Measurements from ENCODE around the gene CACNG8.

CACNG8 gene

GRCh38 chr19:54013866-54014265 is 51.1 kb downstream of the CACNG8 start:
- H3K4me3 ChIP-seq (ENCODE audit: control insufficient read depth, low read depth, low read length): no peak overlapping the region
- no peak for TF ChIP-seq CTCF (conservative IDR thresholded peaks at IDR 0.05; ENCODE audit: control insufficient read depth, insufficient read depth, low read depth, low read length)
- DNase-seq (ENCODE audit: low read depth): no peak

- DNase-seq (ENCODE audit: low read depth): no peak
- no peak overlapping the region for H3K4me3 ChIP-seq (ENCODE audit: control insufficient read depth, low read depth, low read length)
- no peak for TF ChIP-seq CTCF (conservative IDR thresholded peaks at IDR 0.05; ENCODE audit: control insufficient read depth, insufficient read depth, low read depth, low read length)
Measured at GRCh38 chr19:54014920-54015560, 52.3 kb downstream of the CACNG8 start.

- no peak overlapping the region for H3K4me3 ChIP-seq (ENCODE audit: control insufficient read depth, low read depth, low read length)
- peak; percentile 31 for DNase-seq (ENCODE audit: low read depth)
- no peak for TF ChIP-seq CTCF (conservative IDR thresholded peaks at IDR 0.05; ENCODE audit: control insufficient read depth, insufficient read depth, low read depth, low read length)
Measured at GRCh38 chr19:54017261-54017660, 54.5 kb downstream of the CACNG8 start.

- no peak for DNase-seq (ENCODE audit: low read depth)
- TF ChIP-seq CTCF (conservative IDR thresholded peaks at IDR 0.05; ENCODE audit: control insufficient read depth, insufficient read depth, low read depth, low read length): no peak
- no peak overlapping the region for H3K4me3 ChIP-seq (ENCODE audit: control insufficient read depth, low read depth, low read length)
Measured at GRCh38 chr19:54021363-54021762, 58.6 kb downstream of the CACNG8 start.

GRCh38 chr19:54021932-54022331 is 59.2 kb downstream of the CACNG8 start:
- no peak for TF ChIP-seq CTCF (conservative IDR thresholded peaks at IDR 0.05; ENCODE audit: control insufficient read depth, insufficient read depth, low read depth, low read length)
- DNase-seq (ENCODE audit: low read depth): no peak
- H3K4me3 ChIP-seq (ENCODE audit: control insufficient read depth, low read depth, low read length): no peak overlapping the region

- no peak for TF ChIP-seq CTCF (conservative IDR thresholded peaks at IDR 0.05; ENCODE audit: control insufficient read depth, insufficient read depth, low read depth, low read length)
- no peak for DNase-seq (ENCODE audit: low read depth)
- H3K4me3 ChIP-seq (ENCODE audit: control insufficient read depth, low read depth, low read length): no peak overlapping the region
Measured at GRCh38 chr19:54023191-54023590, 60.5 kb downstream of the CACNG8 start.

GRCh38 chr19:54024660-54025059 is 61.9 kb downstream of the CACNG8 start:
- no peak for TF ChIP-seq CTCF (conservative IDR thresholded peaks at IDR 0.05; ENCODE audit: control insufficient read depth, insufficient read depth, low read depth, low read length)
- H3K4me3 ChIP-seq (ENCODE audit: control insufficient read depth, low read depth, low read length): no peak overlapping the region
- no peak for DNase-seq (ENCODE audit: low read depth)
